HepG2 (cell line): ENCODE results near the gene TEX12. TPM values are rescaled to one million over a fixed set of nuclear protein-coding genes. Genes with fewer than 3 reads are reported as not detected.

ENCODE experiments used
- ATAC-seq: fragments of 200-7000 bp; cut with Tn5 transposase; 3 replicates; pipeline ENCODE4 v1.9.1; 2020; ENCODE audit warnings: mild to moderate bottlenecking, moderate library complexity
- BruUV-seq: library from RNA; stranded (reverse); fragments of 400-500 nt; replicated peaks from 2 replicates; lab custom pipeline; 2021; lab: Mats Ljungman, UMichigan
- CTCF ChIA-PET: fragments of 300-600 bp; formaldehyde crosslinking; extraction: SDS; loops from one replicate; lab custom pipeline; 2021; ENCODE audit warnings: low total read pairs, inconsistent platforms, low intra/inter-chr PET ratio; lab: Yijun Ruan, JAX
- POLR2A ChIA-PET: fragments of 350-600 bp; sonication (Branson Sonifier 250); formaldehyde crosslinking; loops from one replicate; lab custom pipeline; 2020; ENCODE audit warnings: antibody characterized with exemption, inconsistent platforms; lab: Yijun Ruan, JAX
- DNase-seq: peaks from one replicate; pipeline ENCODE4 v3.0.0-alpha.2; 2015; ENCODE audit warnings: low spot score
- FAIRE-seq: peaks from 3 replicates; lab custom pipeline; 2011; peaks lifted over from hg19 to GRCh38; lab: Jason Lieb, UNC
- H2AFZ ChIP-seq: one replicate; pipeline ENCODE4 v1.6.1; 2011; ENCODE audit warnings: low read length, inconsistent platforms
- H3K27ac ChIP-seq: fragments of 300-600 bp; 3 replicates; pipeline ENCODE4 v1.8.0; 2011; ENCODE audit warnings: mixed run types, mild to moderate bottlenecking, mixed read lengths, low read length, inconsistent platforms; ENCODE audit not compliant: insufficient read depth; ENCODE audit errors: extremely low read length
- H3K27me3 ChIP-seq, 2 experiments: fragments of 200-600 bp in 1 of 2; 2 replicates in 1 of 2; 3 replicates in 1 of 2; pipeline versions ENCODE4 v1.6.0 to v1.8.0; 2011; ENCODE audit warnings: low read length in 2 of 2, mild to moderate bottlenecking in 2 of 2, moderate library complexity in 2 of 2, inconsistent platforms in 1 of 2; ENCODE audit not compliant: insufficient read depth in 2 of 2, control insufficient read depth in 1 of 2
- H3K36me3 ChIP-seq, 2 experiments: fragments of 200-600 bp in 1 of 2; replicated peaks in 1 of 2; 2 replicates in 1 of 2; 3 replicates in 1 of 2; pipeline versions ENCODE4 v1.5.1 to v1.8.0; 2011; ENCODE audit warnings: low read length in 2 of 2, inconsistent platforms in 1 of 2; ENCODE audit not compliant: insufficient read depth in 2 of 2, control insufficient read depth in 1 of 2
- H3K4me1 ChIP-seq: 2 replicates; pipeline ENCODE4 v1.5.1; 2012; ENCODE audit warnings: low read length, inconsistent platforms; ENCODE audit not compliant: insufficient read depth
- H3K4me2 ChIP-seq: 2 replicates; pipeline ENCODE4 v1.6.0; 2011; ENCODE audit warnings: low read depth, low read length, inconsistent platforms
- H3K4me3 ChIP-seq, 3 experiments: fragments of 200-600 bp in 1 of 3; sonication (generic), shearing (Covaris generic) in 1 of 3; replicated peaks in 1 of 3; 2 replicates each; pipeline ENCODE4 v1.5.1; 2011 to 2016; ENCODE audit warnings: low read length in 3 of 3, inconsistent platforms in 2 of 3, low read depth in 2 of 3, mild to moderate bottlenecking in 2 of 3, control low read depth in 1 of 3, mixed read lengths in 1 of 3; ENCODE audit not compliant: insufficient read depth in 1 of 3
- H3K79me2 ChIP-seq: one replicate; pipeline ENCODE4 v1.6.1; 2011; ENCODE audit warnings: low read length, inconsistent platforms; ENCODE audit not compliant: insufficient read depth
- H3K9ac ChIP-seq: 2 replicates; pipeline ENCODE4 v1.6.0; 2011; ENCODE audit warnings: mild to moderate bottlenecking, low read depth, low read length, inconsistent platforms; ENCODE audit not compliant: insufficient read depth
- H3K9me3 ChIP-seq: 2 replicates; pipeline ENCODE4 v1.5.1; 2012; ENCODE audit warnings: mild to moderate bottlenecking, low read length
- H4K20me1 ChIP-seq: 2 replicates; pipeline ENCODE4 v1.6.0; 2011; ENCODE audit warnings: inconsistent platforms, mild to moderate bottlenecking, low read length, moderate library complexity; ENCODE audit not compliant: insufficient read depth
- BRF2 ChIP-seq: sonication (generic); formaldehyde crosslinking; IDR thresholded peaks from 2 replicates; pipeline ENCODE4 v1.8.1; 2022; ENCODE audit warnings: mild to moderate bottlenecking, missing genetic modification reagents
- CEBPG ChIP-seq: IDR thresholded peaks from 2 replicates; pipeline ENCODE4 v1.6.1; 2016
- FOXA1 ChIP-seq, 2 experiments: fragments of 450-650 bp in 1 of 2; sonication (generic) in 1 of 2; formaldehyde crosslinking in 1 of 2; IDR thresholded peaks; 2 replicates each; pipeline versions ENCODE4 v1.4.0 to v1.6.1; 2016 to 2020; ENCODE audit warnings: missing genetic modification reagents in 1 of 2
- FOXK2 ChIP-seq: fragments of 450-650 bp; IDR thresholded peaks from 2 replicates; pipeline ENCODE4 v1.6.1; 2016
- IKZF1 ChIP-seq: fragments of 450-650 bp; IDR thresholded peaks from 2 replicates; pipeline ENCODE4 v1.7.1; 2016
- JUND ChIP-seq: sonication (generic); formaldehyde crosslinking; IDR thresholded peaks from 2 replicates; pipeline ENCODE4 v1.8.0; 2022; ENCODE audit warnings: mild to moderate bottlenecking, missing genetic modification reagents
- LRRFIP1 ChIP-seq: sonication (generic); formaldehyde crosslinking; conservative IDR thresholded peaks from 2 replicates; pipeline ENCODE4 v1.4.0; 2020; ENCODE audit warnings: missing genetic modification reagents
- MTF1 ChIP-seq: sonication (generic); formaldehyde crosslinking; IDR thresholded peaks from 2 replicates; pipeline ENCODE4 v1.5.0; 2020; ENCODE audit warnings: missing genetic modification reagents
- NFAT5 ChIP-seq: sonication (generic); formaldehyde crosslinking; IDR thresholded peaks from 2 replicates; pipeline ENCODE4 v1.4.0; 2020; ENCODE audit warnings: missing genetic modification reagents
- TEAD3 ChIP-seq: optimal IDR thresholded peaks from 2 replicates; pipeline ENCODE3; 2016; ENCODE audit warnings: borderline replicate concordance
- ZNF101 ChIP-seq: sonication (generic); formaldehyde crosslinking; IDR thresholded peaks from 2 replicates; pipeline ENCODE4 v1.4.0; 2020; ENCODE audit warnings: mild to moderate bottlenecking, low read depth, missing genetic modification reagents, borderline replicate concordance
- ZNF24 ChIP-seq: fragments of 450-650 bp; IDR thresholded peaks from 2 replicates; pipeline ENCODE4 v1.6.1; 2017; ENCODE audit warnings: antibody characterized with exemption, mild to moderate bottlenecking
- ZNF367 ChIP-seq: sonication (generic); formaldehyde crosslinking; IDR thresholded peaks from 2 replicates; pipeline ENCODE4 v1.4.0; 2020; ENCODE audit warnings: missing genetic modification reagents, borderline replicate concordance
- ZNF747 ChIP-seq: sonication (generic); formaldehyde crosslinking; IDR thresholded peaks from 2 replicates; pipeline ENCODE4 v1.8.1; 2023; ENCODE audit warnings: missing genetic modification reagents, mild to moderate bottlenecking, borderline replicate concordance
- ZNF749 ChIP-seq: sonication (generic); formaldehyde crosslinking; IDR thresholded peaks from 2 replicates; pipeline ENCODE4 v1.8.0; 2022; ENCODE audit warnings: mild to moderate bottlenecking, missing genetic modification reagents, moderate library complexity, borderline replicate concordance
- ZNF800 ChIP-seq: sonication (generic); formaldehyde crosslinking; IDR thresholded peaks from 2 replicates; pipeline ENCODE4 v1.4.0; 2020; ENCODE audit warnings: missing genetic modification reagents
- WGBS: methylation state at CpG from one replicate; pipeline ENCODE4 v1.1.6; 2017; ENCODE audit warnings: low lambda C conversion rate; 5-methylcytosine and 5-hydroxymethylcytosine counted together
- in situ Hi-C: cut with HindIII; loops from 2 replicates; pipeline ENCODE4 v1.10.0; 2017; ENCODE audit warnings: low pct_unique_long_range_greater_than_20kb; ENCODE audit not compliant: extremely low pct_ligation_motif_present
- intact Hi-C: fragments of 100-400 bp; cut with micrococcal nuclease; formaldehyde crosslinking; loops from one replicate; pipeline ENCODE4 v1.10.0; 2022; ENCODE audit not compliant: unreplicated experiment
- polyA plus RNA-seq, 8 experiments: library from polyadenylated mRNA; depleted of rRNA in 3 of 8; stranded (reverse) in 7 of 8; unstranded in 1 of 8; fragments of >200 nt; fragmentation: Illumina TruSeq in 4 of 8; extraction: Trizol in 4 of 8; gene quantifications; 2 replicates each; pipeline versions ENCODE4 v1.2.1 to v1.2.3, GENCODE V29; 2011 to 2016; ENCODE audit warnings: low read depth in 4 of 8, missing spikeins in 1 of 8, mixed read lengths in 1 of 8; ENCODE audit not compliant: insufficient read depth in 1 of 8
- total RNA-seq, 5 experiments: library from RNA; depleted of rRNA; stranded (reverse); fragments of >200 nt; fragmentation: Illumina TruSeq; extraction: Trizol; gene quantifications; 2 replicates each; pipeline ENCODE4 v1.2.3, GENCODE V29; 2016; ENCODE audit warnings: low read depth in 1 of 5

TEX12 gene
- total and polyA plus RNA-seq, 2 of the 13 experiments (the other 11 are each of a cell fraction or from before 2014, with no cell fraction given), result not detected

- ChIA-PET CTCF (no interaction called here), POLR2A (no interaction called here)
- Histone ChIP-seq H3K36me3 (no peaks in the 10 kb centered on the region), H3K27me3 (no peaks in the 10 kb centered on the region), H3K27ac (no peak overlapping the region), H3K9ac (no peak overlapping the region), H3K79me2 (no peaks in the 10 kb centered on the region), H2AFZ (no peak overlapping the region), H3K4me1 (no peaks in the 10 kb centered on the region), H3K4me2 (no peak overlapping the region), H4K20me1 (no peaks in the 10 kb centered on the region), H3K4me3 (no peak overlapping the region), H3K9me3 (no peaks in the 10 kb centered on the region)
- in situ Hi-C loops, result no loop called here
- ATAC-seq, result no peak
- intact Hi-C loops, result no loop called here
- no peak for FAIRE-seq
- DNase-seq, result no peak
- WGBS, result 85% methylated on average over 4 of the region's 4 CpGs
- no TSS peak for BruUV-seq
- no peak for TF ChIP-seq CEBPG (CRISPR knock-in tag)
- TF ChIP-seq ZNF24, result no peak
- no peak for TF ChIP-seq ZNF747 (CRISPR knock-in tag)
- TF ChIP-seq MTF1 (CRISPR knock-in tag), result no peak
- TF ChIP-seq ZNF101 (CRISPR knock-in tag), result no peak
- TF ChIP-seq LRRFIP1, result no peak
- no peak for TF ChIP-seq FOXK2
- TF ChIP-seq ZNF800, result no peak
- no peak for TF ChIP-seq FOXA1 (IDR thresholded peaks at IDR 0.05)
- no peak for TF ChIP-seq FOXA1 (CRISPR knock-in tag; IDR thresholded peaks at IDR 0.05)
- no peak for TF ChIP-seq IKZF1
- no peak for TF ChIP-seq BRF2 (CRISPR knock-in tag)
- TF ChIP-seq JUND (CRISPR knock-in tag), result no peak
- no peak for TF ChIP-seq NFAT5
- no peak for TF ChIP-seq TEAD3 (CRISPR knock-in tag)
- no peak for TF ChIP-seq ZNF367 (CRISPR knock-in tag)
- TF ChIP-seq ZNF749 (CRISPR knock-in tag), result no peak
These were observed 32.7 kb upstream of the TEX12 start for GRCh38 chr11:112134473-112134872.
